ENCODE results near the gene ADAT3.
A peak's percentile ranks its signal among the peaks of the same experiment; 100 is the strongest.

ADAT3 gene

DNA sequence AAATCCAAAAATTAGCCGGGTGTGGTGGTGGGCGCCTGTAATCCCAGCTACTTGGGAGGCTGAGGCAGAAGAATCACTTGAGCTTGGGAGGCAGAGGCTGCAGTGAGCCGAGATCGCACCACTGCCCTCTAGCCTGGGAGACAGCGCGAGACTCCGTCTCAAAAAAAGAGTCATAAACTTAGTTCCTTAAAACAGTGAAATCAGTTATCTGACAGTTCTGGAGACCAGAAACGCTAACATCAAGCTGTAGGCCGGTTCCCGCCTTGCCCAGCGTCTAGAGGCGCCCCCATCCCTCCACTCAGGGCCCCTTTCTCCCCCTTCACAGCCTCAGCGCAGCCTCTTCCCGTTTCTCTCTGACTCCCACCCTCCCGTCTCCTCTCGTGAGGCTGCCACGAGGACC lies 11.9 kb downstream of the ADAT3 start:
- DNase-seq = peak; percentile 24

DNA sequence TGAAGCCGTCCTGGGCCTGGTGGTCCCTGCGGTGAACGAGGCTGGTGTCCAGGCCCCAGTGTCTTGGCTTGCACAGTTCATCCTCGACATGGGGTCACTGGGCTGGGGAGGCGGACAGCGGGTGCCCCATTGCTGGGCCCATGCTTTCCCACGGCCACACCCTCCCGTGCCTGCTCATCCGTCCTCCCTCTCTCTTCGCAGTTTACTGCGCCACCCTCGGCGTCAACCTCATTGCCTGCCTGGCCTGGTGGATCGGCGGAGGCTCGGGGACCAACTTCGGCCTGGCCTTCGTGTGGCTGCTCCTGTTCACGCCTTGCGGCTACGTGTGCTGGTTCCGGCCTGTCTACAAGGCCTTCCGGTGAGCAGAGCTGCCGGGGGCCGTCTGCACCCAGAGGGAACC lies 12.7 kb downstream of the ADAT3 start:
- no peak for DNase-seq

DNA sequence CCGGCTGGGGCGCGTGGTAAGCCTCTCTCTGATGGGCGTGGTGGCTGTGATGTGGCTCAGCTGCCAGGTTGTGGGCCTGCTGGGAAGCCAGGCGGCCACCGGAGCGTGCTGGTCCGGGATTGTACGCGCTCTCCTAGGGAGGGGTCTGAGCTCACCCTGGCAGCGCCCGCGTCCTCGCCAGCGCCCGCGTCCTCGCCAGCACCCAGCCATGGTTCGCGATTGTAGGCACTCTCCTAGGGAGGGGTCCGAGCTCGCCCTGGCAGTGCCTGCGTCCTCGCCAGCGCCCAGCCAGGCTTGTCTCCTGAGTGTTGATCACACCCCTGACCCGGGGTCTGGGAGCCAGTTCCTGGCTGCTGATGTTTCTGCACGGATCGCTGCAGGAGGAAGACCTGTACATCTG lies 13.8 kb downstream of the ADAT3 start:
- DNase-seq = no peak

DNA sequence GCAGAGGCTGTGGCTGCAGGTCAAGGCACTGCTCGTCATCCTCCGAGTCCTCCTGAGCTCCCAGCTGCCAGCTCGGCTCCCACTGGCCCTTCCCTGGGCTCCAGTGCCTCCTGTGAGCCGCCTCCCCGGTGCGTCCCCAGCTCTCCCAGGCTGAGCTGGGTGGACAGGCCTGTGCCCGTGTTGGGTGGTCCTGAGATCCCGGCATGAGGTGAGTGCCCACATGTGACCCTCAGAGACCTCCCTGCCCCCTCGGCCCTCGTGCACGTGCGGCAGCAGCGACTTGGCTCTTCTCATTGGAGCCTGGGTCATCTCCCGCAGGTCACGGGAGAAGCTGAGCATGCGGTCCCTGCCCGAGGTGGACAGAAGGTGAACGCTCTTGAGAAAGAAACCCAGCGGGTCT lies 15.4 kb downstream of the ADAT3 start:
- DNase-seq = no peak

DNA sequence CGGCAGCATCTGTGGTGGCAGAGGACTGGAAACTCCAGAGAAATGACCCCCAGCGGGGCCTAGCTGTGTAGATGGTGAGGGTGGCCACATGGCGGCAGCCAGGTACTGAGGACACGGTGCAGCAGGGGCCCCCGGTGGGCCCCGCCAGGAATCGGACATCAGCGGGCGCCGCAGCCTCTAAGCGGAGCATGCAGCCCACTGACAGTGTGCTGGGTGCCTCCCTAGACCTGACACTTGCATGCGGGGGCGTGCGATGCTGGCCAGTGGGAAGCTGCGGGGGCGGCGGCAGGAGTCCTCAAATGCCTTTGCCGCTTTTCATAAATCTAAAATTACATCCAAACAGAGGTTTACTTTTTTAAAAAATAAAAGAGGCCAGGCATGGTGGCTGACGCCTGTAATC lies 16.1 kb downstream of the ADAT3 start:
- no peak for DNase-seq

DNA sequence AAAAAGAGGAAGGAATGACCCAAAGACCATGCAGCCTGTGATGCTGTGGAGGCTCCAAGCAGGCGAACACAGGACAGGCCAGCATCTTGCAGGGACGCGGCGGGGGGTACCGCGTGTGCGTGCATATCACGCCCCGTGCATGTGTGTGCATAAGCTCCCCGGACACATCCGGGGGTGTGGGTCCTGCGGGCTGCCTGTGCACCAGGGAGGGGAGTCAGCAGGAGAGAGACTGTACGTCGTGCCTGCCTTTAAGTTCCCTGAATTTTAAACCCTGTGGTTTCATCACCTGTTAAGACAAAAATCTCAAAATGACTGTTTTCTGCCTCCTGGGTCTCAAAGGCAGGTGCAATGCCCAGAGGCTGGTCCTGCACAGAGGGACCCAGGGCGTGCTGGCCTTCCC lies 16.6 kb downstream of the ADAT3 start:
- DNase-seq = no peak

DNA sequence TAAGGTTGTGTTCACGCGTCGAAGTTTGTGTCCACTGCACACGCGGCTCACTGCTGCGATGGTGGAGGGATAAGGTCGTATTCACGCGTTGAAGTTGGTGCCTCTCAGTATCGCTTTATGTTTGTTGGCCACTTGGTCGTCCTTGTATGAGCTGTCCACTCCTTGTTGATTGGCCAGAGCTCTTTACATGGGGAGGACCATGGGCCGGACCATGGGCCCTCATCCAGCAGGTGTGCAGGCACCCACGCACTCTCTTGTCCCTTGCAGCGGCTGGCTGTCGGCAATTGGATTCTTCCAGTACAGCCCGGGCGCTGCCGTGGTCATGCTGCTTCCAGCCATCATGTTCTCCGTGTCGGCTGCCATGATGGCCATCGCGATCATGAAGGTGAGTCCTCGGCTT lies 17.6 kb downstream of the ADAT3 start:
- DNase-seq = no peak

DNA sequence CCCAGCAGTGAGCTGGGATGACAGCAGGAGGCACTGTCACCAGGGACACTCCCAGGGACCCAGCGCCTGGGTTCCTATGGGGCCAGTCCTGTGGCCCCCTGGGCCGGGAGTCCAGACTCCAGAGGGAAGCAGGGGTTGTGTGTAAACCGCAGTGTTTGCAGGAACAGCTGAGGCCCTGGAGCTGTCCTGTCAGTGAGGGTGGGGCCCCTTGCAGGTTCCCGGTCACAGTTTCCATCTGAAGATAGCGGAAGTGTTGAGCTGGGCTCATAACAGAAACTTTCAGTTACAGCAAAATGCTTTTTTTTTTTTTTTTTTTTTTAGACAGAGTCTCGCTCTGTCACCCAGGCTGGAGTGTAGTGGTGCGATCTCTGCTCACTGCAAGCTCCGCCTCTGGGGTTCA lies 18.1 kb downstream of the ADAT3 start:
- no peak for DNase-seq

DNA sequence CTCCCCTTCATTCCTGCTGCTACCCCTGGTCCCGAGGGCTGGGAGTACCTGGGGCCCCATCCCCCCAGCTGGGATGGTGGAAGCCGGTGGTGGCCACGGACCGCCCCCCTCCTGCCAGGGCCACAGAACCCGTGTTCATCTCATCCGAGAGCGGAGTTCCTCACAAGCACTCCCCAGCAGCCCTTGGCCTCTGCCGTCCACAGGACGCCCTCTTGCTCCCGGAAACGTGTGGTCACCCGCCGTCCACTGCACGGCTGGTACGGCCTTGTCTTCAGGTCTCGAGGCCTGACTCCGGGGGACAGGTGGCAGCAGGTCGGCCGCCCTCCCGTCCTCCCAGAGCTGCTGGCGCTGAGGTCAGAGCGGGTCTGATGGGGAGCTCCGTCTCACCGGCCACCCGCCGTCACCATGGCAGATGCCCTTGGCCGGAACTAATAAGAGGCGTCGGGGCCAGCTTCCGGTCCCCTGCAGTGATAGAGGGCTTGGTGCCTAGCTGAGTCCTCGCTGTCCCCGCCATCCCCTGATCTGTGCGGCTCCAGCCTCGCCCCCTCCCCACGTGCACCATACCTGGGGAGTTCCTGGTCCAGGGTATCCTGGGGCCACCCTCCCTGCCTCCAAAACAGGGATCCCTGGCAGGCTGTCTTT lies 19.2 kb downstream of the ADAT3 start:
- DNase-seq = no peak

DNA sequence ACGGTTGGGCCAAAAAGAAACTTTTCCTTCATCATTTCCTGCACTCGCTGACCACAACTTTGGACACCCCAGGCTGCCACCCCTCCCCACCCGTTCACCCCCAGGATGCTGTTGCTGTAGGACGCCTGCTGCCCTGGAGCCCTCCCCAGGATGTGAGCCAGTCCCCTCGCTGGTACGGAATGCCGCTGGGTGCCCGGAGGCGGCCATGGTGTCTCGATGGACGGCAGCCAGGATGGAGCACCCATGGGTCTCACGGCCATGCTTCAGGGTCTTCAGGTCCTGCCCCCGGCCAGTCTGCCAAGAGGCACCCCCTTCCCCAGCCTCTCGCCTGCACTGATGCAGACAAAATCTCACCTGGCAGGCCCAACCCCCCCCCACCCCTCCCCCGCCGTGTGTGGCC lies 20.3 kb downstream of the ADAT3 start:
- DNase-seq = no peak

DNA sequence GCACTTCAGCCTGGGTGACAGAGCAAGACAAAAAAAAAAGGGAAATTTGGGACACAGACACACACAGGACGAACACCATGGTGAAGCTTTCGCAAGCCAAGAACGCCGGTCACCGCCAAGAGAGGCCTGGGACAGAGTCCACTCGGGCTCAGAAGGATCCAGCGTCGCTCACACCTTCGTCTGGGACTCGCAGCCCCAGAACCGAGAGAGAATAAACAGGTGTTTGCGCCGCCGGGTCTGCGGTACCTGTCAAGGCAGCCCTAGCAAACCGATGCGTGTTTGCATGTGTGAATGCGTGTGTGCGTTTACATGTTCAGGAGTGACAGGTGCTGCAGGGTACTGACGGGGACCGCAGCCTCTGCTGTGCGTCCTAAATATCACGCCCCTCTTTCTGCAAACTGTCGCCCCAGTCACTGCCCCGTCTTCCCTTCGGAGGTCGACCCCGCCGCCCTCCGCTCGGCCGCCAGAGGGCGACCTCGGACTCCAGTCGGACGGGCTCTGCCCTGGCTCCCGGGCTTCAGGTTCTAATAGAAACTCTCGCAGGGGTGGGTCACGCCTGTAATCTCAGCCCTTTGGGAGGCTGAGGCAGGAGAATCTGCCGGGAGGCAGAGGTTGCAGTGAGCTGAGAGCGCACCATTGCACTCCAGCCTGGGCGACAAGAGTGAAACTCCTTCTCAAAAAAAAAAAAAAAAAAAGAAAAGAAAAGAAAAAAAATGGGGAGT lies 24.0 kb downstream of the ADAT3 start:
- DNase-seq = peak; percentile 91

DNA sequence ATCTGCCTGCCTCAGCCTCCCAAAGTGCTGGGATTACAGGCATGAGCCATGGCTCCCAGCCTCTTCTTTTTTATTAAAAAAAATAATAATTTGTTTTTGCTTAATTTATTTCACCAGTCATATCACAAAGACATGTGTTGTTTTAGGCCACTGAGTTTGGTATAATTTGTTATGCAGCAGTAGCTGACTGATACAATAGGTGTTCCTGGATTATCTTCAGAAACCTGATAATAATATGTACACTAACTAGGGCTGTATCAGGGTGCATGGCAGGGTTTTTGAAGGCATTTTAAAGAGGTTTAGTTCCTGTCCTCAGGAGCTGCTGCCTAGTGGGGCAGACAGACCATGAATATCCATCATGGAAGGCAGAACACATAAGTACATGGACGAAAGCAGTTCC lies 26.2 kb downstream of the ADAT3 start:
- DNase-seq = no peak

DNA sequence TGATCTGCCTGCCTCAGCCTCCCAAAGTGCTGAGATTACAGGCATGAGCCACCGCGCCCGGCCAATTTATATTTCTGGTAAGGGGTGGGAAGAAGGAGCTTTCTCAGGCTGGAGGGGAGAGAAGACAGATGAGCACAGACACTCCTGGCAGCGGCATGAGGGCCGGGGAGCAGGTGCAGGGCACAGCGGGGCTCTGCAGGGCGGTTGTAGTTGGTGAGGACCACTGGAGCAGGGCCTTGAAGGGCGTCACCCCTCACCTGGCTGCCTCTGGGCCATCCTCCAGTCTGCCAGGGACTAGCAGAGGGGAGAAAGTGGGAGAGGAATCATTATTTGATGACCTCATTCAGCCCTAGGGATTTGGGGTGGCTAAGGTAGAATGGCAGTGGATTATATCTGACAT lies 27.2 kb downstream of the ADAT3 start:
- DNase-seq = no peak

DNA sequence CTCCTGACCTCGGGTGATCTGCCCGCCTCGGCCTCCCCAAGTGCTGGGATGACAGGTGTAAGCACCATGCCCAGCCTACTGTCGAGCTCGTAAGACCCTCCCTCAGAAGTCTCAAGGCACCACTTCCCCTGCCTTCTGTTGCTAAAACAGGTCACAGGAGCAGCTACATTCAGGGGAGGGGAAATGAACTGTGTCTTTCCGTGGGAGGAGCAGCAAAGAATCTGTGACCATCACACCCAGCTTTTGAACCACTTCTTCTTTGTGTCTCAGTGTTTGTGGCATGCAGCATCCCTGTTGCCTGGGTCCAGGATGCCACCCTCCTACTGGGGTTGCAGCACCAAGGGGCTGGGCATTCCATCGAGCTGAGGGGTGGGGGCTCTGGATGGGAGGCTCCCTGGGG lies 28.0 kb downstream of the ADAT3 start:
- no peak for DNase-seq

DNA sequence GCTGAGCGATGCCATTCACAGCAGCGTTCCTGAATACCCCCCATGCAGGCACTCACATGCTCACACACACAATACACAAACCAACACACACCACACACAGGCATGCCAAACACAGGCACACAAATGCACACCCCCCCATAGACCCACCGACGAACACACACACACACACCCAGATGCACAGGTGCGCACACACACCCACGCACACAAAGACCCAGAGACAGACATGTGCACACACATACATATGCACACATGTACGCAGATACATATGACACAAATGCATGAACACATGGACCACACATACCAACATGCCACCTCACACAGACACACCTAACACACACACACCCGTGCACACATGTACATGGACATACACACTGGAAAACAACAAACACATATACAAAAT lies 28.7 kb downstream of the ADAT3 start:
- no peak for DNase-seq

DNA sequence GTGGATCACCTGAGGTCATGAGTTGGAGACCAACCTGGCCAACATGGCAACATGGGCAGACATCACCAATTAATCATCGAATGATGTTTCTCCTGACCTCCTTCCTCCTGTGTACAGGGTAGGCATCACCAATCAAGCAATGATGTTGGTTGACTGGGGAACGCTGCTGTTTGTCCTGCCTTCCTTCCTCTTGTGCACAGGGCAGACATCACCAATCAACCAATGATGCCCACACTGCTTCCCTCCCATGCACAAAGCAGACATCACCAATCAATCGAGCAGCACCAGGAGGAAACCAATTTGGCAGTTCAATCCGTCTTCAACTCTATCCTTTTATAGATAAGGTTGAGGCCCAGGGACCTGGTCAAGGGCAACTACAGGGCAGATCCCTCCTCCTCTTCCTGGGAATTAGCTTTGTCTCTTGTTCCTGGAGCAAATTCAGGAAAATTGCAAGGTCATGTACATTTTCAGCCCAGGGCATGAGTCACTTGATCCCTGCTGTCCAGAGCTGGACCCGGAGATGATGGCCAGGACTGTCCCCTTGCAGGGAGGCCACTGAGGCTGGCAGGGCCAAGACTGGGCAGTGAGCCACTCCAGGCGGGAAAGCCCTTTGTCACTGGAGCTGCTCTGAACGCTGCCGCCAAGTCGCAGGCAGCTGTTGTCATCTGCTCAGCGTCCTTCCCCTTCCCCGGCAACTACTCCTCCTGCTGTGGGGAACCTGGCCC lies 30.4 kb downstream of the ADAT3 start:
- peak; percentile 73 for DNase-seq

DNA sequence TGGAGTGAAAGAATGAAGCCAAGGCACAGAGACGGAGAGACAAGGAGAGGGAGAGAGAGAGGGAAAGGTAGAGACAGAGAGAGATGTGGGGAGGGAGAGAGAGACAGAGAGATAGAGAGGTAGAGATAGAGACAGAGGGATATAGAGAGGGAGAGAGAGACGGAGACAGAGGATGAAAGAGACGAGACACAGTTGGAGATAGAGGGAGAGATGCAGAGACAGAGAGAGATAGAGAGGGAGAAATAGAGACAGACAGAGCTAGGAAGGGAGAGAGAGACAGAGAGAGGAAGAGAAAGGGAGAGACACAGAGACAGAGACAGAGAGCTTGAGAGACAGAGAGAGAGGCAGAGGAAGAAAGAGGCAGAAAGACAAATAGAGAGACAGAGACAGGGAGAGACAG lies 31.2 kb downstream of the ADAT3 start:
- no peak for DNase-seq

DNA sequence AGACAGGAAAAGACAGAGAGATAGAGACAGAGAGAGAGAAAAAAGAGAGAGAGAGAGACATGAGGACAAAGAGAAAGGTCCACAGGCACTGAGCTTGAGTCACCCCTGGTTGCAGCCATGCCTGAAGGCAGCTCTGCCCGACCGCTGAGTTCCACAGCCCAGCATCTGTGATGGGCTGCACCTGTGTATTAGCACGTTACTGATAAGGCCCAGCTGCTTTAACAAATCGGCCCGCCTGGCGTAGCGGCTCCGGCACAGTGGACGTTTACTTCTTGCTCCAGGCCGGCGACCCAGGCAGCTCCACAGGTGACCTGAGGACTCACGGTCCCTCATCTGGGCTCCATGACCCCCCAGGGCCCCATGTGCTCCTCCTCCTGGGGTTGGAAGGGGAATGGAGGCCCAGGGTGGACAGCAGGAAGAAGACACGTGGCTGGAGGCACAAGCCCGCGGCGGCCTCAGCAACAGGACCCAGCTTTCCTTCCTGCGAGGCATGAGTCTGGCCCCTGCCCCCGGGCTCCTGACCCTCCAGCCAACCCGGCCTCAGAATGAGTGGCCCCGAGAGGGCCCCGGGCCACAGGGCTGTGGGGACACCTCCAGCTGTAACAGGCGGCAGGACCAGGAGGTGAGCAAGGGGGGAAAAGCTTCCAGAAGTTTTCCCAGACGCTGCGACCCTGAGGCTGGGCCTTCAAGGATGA lies 31.9 kb downstream of the ADAT3 start:
- DNase-seq = no peak

DNA sequence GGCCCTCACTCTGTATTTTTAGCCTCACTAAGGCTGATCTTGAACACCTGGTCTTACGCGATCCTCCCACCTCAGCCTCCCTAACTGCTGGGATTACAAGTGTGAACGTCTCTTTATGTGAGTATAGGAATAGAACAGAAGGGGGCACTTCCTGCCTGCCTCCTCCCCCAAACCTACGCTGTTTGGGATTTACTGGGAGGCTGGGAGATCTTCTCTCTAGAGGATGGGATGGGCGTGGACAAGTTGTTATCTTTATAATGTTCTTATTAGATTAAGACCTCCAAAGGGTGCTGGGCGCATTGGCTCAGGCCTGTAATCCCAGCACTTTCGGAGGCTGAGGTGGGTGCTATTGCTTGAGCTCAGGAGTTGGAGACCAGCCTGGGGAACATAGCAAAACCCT lies 32.9 kb downstream of the ADAT3 start:
- DNase-seq = no peak

DNA sequence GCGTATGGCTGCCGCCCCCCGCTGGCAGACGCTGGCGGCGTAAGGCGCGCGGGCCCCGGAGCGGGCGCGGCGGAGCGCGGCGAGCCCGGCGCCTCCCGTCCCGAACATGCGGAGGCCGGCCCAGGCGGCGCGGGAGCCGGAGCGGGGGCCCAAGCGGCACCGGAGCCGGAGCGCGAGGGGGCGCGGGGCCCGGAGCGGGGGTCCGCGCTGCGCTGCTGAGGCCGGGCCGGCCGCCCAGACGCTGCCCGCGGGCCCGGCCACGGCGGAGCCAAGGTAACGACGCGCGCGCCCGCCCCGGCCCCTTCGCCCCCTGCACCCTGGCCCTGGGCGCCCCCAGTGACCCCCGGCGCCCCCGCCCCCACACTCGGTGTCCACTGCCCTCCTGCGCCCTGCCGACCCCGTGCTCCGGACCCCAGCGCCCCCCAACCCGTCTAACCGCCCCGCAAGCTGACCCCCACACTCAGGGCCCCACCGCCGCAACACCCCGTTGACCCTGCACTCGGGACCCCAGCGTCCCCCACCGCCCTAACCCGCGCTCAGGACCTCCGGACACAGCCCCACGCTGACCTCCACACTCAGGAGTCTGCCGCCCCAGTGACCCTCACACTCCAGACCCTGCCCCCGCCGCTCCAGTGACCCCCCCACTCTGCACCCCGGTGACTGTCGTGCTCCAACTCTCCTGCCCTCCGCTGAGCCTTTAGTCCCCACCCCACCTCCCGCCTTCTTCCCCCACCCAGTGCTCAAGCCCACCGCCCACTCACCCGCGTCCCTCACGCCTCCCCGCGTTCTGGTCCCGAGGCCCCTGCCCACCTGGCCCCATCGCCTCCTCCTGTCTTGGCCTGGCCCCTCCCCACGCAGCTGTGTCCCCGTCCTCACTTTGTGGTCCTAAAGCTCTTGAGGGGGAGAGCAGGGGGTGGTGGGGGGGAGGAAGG lies 36.2 kb downstream of the ADAT3 start, which contains the start of gene CSNK1G2:
Gene CSNK1G2, plus strand, starts transcription at position 27 of the 932 bp plus-strand sequence. CDS start 28,601 bp downstream, outside the sequence.
- DNase-seq = peak; percentile 32

DNA sequence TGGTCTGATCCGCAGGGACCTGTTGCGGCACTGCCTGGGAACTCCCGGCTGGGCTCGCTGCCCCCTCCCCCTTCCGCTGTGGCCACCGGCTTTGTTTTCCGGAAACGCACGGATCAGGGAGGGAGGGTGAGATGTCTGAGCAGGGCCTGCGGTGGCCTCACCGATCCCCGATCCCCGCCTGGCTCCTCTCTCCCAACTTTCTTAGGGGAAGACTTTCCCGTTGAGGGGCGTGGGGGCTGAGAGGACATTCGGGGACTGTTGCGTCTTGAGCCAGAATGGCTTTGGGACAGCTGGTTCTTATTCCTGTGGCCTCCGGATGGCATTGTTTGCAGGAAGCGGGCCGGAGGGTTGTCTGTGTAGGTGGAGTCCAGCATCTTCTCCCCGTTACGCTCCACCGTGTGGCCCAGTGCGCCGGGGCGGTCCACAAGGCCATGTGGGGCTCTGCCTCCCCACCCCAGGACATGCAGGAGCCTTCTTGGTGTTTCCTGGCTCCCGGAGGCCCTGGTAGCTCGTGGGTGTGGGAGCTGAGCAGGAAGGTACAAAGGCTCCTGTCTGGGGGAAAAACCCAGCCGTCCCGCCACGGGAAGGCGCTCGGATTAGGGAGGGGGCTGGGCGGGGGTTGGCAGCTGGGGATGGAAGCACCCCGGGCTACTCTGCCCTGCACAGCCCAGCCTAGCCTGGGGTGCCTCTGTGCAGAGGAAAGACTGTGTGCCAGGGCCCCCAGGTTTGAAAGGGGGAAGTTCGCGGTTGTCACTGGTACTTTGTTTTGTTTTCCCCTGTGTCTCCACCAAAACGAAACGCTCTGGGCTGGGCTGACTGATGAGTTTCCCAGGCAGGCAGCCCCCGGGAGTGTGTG lies 37.1 kb downstream of the ADAT3 start:
- DNase-seq = peak; percentile 76
